ENCODE measurements around the gene CACHD1.

The CACHD1 gene

DNA sequence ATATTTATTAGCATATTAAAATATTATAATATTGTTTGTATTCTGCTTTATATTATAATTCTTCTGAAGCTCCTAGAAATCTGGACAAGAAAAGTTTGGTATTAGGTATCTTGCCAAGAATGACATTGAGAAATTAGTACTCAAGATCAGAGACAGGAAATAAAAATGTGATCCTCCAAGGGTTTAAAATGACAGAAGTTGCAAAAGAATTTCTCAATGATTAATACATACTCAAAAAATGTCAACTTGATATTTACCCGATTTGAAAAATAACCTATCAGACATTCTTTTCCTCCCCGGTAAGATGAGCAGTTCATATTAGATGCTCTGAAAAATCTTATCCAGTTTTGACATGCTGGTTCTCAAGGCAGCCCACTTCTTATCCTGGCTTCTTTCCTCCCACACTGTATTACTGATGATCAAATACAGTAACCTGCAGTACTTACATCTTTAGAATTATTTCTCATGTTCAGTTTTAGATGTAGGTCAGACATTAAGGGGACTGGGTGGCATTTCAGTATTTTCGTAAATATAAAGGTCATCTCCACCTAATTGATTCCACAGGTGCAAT lies 55.3 kb downstream of the CACHD1 start:
- FAIRE-seq: no peak

DNA sequence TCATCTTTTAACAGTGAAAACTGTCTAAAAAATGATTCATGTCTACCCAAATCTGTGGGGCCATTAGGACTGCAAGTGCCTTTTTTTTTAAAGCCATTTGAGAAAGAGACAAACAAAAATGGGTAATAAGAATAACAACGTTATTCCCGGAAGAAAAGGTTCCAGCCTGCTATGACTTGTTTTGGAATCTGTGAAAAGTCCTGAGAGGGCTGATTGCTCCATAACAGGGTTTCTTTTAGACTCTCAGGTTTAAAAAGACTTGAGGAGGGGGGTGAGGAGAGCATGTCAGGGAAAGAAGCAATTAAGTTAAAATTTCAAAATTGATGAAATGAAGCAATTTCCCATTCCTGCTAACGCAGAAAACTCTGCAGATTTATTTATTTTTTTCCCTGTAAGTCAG lies 56.4 kb downstream of the CACHD1 start:
- FAIRE-seq: no peak

DNA sequence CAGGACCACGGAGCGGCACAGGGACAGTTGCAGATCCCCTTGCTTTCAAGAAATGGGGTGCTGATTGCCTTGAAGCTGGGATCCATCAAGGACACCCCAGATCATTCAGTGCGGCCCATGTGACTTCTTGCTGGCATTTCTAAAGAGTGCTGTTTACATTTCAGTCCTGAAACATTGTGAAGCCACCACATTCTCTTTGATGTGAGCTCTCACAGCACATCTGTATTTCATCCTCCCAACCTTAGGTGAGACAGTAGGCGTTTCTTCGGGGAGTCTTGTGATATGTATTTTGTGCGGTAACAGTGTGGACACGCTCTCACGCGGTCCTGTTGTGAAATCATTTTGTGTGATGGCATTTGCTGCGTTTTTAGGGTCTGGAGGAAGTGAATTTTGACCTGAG lies 57.2 kb downstream of the CACHD1 start:
- no peak for FAIRE-seq

DNA sequence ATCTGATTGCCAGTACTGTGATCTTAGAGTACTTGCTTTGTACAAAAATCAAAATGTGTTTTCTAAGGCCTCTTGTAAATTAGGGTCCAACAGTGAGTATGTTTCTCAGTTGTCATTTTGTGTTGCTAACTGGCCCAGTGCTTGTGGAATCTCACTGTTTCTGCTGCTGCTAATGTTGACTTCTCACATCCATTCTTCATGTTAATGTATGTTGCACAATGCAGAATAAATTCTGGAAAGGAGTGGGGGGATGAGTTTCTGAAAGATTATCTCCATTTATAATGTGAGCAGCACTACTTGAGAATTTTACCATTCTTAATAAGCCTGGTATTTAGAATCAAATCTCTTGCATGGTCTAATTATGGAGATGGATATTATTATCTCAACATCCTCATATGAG lies 57.9 kb downstream of the CACHD1 start:
- FAIRE-seq: no peak

DNA sequence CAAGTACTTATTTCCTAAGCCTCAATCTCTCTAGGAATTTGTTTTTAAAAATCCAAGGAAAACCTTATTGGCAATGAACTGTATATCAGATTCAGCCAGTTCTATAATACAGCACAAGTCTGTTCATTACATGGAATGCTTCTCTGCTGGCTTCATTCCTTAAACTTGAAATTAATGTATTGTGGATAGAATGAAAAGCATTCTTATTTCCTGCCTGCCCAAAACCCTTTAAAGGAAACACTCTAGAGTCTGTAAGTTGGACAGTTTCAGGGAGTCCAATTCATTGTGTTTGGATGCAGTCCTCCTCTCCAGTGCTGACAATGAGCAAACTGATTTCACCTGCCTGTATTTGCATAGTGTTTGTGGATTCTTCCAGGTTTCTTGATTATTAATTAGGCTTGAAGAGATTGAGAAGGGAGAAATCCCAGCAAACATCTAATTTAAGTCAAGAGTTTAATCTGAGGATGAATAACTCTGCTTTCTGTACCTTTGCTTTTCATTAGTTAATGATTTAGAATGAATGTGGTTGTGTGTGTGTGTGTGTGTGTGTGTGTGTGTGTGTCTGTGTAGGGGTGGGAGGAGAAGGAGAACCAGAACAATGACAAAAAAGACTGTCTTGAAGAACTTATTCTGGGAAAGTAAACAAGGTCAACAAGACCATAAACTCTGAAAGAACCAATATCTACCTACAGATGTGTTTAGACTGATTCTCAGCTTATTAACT lies 61.2 kb downstream of the CACHD1 start:
- FAIRE-seq: no peak

DNA sequence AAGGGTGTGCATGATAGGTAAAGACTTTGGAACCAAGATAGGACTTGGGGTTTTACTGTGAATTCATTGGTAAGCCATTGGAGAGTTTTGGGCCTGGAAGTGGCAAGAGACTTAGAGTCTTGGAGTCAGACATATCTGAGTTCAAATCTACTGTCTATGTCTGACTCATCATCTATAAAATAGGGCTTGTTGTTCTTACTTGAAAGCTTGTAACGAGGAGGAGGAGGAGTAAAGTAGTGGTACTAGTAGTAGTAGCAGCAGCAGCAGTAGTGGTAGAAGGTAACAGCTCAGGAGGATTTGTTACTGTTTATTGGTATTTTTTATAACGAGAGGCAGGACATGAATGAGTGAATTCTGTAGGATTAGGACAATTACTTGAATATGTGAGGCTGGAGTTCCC lies 62.7 kb downstream of the CACHD1 start:
- no peak for FAIRE-seq

- no peak for FAIRE-seq
Observed at GRCh38 chr1:64535938-64536835, 66.3 kb downstream of the CACHD1 start.

- no peak for FAIRE-seq
Observed at GRCh38 chr1:64536836-64537490, 67.0 kb downstream of the CACHD1 start.

- no peak for FAIRE-seq
Observed at GRCh38 chr1:64537942-64538341, 68.0 kb downstream of the CACHD1 start.

GRCh38 chr1:64538389-64538788 lies 68.5 kb downstream of the CACHD1 start:
- no peak for FAIRE-seq

GRCh38 chr1:64539289-64539688 lies 69.4 kb downstream of the CACHD1 start:
- no peak for FAIRE-seq

DNA sequence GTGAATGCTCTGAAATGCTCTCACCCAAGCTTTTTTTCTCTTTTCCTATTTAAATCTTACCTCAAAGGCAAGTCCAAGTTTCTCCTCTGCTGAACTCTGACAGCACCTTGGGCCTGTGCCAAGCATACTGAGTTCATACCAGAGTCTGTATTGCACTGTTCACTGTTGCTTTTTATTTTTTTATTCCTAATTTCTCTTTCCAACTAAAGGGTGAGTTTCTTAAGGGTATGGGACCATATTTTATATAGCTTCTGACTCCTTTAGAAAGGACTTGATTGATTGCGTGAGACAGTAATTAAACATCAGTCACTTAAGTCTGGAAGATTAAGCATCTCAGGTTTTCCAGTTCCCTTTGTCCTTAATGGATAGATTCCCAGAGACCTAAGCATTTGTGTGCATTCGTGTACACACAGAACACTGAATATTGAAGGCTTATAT lies 69.9 kb downstream of the CACHD1 start:
- FAIRE-seq: no peak

DNA sequence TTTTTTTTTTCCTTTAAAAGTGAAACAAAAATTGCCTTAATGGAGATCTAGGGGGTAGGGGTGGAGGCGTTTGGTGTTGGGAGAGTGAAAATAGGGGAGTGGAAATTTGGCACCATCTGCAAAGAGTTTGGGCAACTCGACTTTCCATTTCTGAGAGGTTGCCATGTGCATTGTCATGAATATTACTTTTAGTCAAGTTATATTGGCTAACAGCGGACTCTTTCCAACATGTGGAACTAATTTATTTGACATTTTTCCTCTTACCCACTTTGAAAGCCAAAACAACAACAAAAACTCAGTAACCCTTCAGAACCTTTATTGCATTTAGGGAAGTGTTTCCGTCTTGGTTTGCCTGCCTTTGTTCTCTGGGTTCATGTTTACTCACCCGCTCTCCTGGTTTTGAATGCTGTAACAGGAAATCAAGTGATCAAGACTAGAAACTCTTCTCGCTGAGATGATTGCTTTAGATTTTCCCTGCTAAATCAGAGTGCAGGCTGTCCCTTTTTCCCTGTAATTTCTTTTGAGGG lies 70.4 kb downstream of the CACHD1 start:
- no peak for FAIRE-seq

- FAIRE-seq: no peak
Observed at GRCh38 chr1:64542118-64542517, 72.2 kb downstream of the CACHD1 start.

DNA sequence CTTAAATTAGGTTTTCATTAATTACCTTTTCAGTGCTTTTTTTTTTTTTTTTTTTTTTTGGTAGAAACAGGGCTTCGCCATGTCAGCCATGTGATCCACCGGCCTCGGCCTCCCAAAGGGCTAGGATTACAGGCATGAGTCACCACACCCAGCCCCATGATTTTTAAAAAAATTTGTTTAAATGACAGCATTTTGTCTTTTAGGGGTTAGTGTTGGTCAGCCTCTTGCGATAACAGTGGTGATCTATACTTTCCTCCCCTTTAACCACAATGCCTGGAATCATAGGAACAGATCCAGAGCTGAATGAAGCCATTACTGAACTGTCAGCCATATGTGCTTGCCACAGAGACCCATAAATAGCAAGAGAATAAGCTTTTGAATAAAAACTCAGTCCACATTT lies 73.9 kb downstream of the CACHD1 start:
- FAIRE-seq: no peak

GRCh38 chr1:64545118-64545843 lies 75.4 kb downstream of the CACHD1 start:
- FAIRE-seq: no peak

DNA sequence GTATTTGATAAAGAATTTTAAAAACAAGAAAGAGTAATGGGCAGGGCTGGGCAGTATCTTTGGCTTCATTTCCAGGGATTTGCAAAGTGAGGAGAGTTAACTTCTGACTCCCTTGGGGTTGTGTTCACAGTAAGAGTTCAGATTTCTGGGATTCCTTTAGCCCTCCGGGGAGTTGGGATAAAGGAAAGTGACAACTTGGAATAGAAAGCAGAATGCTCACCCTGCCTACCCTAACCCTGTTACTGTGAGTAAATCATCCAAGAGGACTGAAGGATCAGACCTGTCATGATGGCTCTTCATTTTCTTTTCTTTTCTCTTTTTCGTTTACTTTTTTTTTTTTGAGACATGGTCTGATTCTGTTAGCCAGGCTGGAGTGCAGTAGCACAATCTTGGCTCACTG lies 76.1 kb downstream of the CACHD1 start:
- no peak for FAIRE-seq

GRCh38 chr1:64549464-64550239 lies 79.7 kb downstream of the CACHD1 start:
- no peak for FAIRE-seq

- FAIRE-seq: no peak
Observed at GRCh38 chr1:64550510-64550909, 80.6 kb downstream of the CACHD1 start.

DNA sequence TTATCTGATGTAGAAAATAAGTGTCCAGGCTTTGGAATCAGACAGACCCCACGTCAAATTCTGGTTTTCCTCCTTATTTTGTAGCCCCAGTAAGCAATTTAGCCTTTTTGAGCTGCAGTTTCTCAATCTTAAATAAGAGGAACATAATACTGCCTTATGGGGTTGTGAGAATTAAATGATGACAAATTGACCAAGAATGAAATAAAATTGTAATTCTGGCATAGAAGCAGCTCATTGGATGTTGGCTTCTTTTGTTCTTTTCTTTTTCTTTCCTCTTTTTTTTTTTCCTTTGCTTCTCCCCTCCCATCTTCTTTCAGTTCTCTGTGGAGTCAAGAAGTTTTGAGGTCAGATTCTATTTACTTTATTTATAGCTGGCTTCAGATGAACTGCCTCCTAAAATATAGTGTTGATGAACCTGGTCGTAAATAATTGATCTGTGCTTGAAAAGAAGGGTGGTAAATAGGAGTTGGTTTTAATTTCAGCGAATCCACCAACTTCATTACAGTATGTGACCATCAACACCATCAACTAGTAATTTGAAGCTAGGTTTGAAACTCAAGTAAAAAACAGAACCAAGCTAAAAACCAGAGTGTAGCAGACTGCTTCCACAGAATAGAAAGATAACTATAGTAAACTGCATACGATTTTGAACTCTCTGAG lies 81.1 kb downstream of the CACHD1 start:
- no peak for FAIRE-seq

DNA sequence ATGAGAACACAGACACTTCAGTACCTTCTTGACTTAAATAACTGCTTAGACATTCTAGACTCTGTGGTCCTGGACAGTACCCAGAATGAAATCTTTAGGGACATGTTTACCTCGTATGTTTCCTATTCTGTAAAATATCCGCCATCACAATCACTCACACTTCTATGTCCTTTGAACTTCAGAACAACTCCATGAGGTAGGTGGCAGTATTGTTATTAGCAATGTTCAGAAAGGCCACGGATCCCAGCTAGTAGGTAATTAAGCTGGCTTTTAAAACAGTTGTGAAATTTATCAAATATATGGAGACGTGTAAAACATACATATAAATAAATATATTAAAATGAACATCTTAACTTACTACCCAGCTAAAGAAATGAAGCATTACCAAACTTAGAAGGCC lies 83.4 kb downstream of the CACHD1 start:
- no peak for FAIRE-seq
